NCI-H748 treated with DMSO at 0.1 percent for 48 hours (cell line): ENCODE results near the gene LDHB.
"Not testable (repeated sequence)": the region's sequence is repeated elsewhere in the genome, so short reads cannot be mapped to it uniquely, and the experiment has no call there.

Source experiments
- DNase-seq: peaks from one replicate; lab custom pipeline; 2025; lab: John Stamatoyannopoulos, UW

Gene LDHB

GRCh38 chr12:21607701-21608100 lies 49.9 kb downstream of the LDHB start:
- DNase-seq, result no peak

GRCh38 chr12:21606175-21606574 lies 51.5 kb downstream of the LDHB start:
- no peak for DNase-seq

- DNase-seq, result no peak
These were observed 53.2 kb downstream of the LDHB start, which contains the start of gene GYS2 for GRCh38 chr12:21604245-21605101. Gene GYS2 (minus strand): TSS chr12:21604847. CDS start chr12:21604592, 255 bp downstream.

- no peak for DNase-seq
These were observed 54.9 kb downstream of the LDHB start for GRCh38 chr12:21602774-21603173.

- DNase-seq, result no peak
These were observed 57.4 kb downstream of the LDHB start for GRCh38 chr12:21600196-21600595.

GRCh38 chr12:21599143-21599999 lies 58.3 kb downstream of the LDHB start:
- no peak for DNase-seq

- DNase-seq, result no peak
These were observed 59.0 kb downstream of the LDHB start for GRCh38 chr12:21598651-21599050.

GRCh38 chr12:21595356-21595755 lies 62.3 kb downstream of the LDHB start:
- not testable (repeated sequence) for DNase-seq

GRCh38 chr12:21585485-21585884 lies 72.2 kb downstream of the LDHB start:
- DNase-seq, result no peak
